ENCODE results near the gene NFX1. TPM values are rescaled to one million over a fixed set of nuclear protein-coding genes. Genes with fewer than 3 reads are reported as not detected.

The NFX1 gene
- total and polyA plus RNA-seq, 8 donors: 11.3 to 46.9 (median 25.5) TPM

- H3K36me3 ChIP-seq: peaks cover 52 to 100% (median 100%) of the 10 kb centered on the region in 4 donors
- H3K27ac ChIP-seq: no peak overlapping the region
- no peaks in the 10 kb centered on the region for H3K4me1 ChIP-seq
- H3K9me3 ChIP-seq: no peaks in the 10 kb centered on the region
- no peaks in the 10 kb centered on the region for H3K27me3 ChIP-seq
- no peak overlapping the region for H3K4me3 ChIP-seq
- DNase-seq: no peak
- 72 to 84% (median 77%) methylated on average over 3 of the region's 3 CpGs for WGBS, 5 donors
- TF ChIP-seq EP300 (IDR thresholded peaks at IDR 0.05) (no peak), CTCF (IDR thresholded peaks at IDR 0.05) (no peak), POLR2A (IDR thresholded peaks at IDR 0.05) (no peak), POLR2AphosphoS5 (IDR thresholded peaks at IDR 0.05) (no peak)
- intact Hi-C loops (cut with DNase I; ENCODE audit: low total_unique reads): no loop called here
These were observed 16.9 kb upstream of the NFX1 start for GRCh38 chr9:33273266-33273971.

- no peak for DNase-seq
- no peak overlapping the region for H3K27ac ChIP-seq
- H3K4me3 ChIP-seq: no peak overlapping the region
- H3K27me3 ChIP-seq: no peaks in the 10 kb centered on the region
- no peaks in the 10 kb centered on the region for H3K4me1 ChIP-seq
- intact Hi-C loops (cut with DNase I; ENCODE audit: low total_unique reads): no loop called here
- no peaks in the 10 kb centered on the region for H3K9me3 ChIP-seq
- TF ChIP-seq POLR2A (IDR thresholded peaks at IDR 0.05) (no peak), POLR2AphosphoS5 (IDR thresholded peaks at IDR 0.05) (no peak), CTCF (IDR thresholded peaks at IDR 0.05) (no peak), EP300 (IDR thresholded peaks at IDR 0.05) (no peak)
- 67 to 100% (median 97%) methylated on average over 2 of the region's 2 CpGs for WGBS, 5 donors
- H3K36me3 ChIP-seq: peaks cover 56 to 100% (median 100%) of the 10 kb centered on the region in 4 donors
These were observed 16.4 kb upstream of the NFX1 start for GRCh38 chr9:33273972-33274328.

GRCh38 chr9:33277484-33277883, 12.8 kb upstream of the NFX1 start:
- TF ChIP-seq POLR2A (IDR thresholded peaks at IDR 0.05) (no peak), CTCF (IDR thresholded peaks at IDR 0.05) (no peak), EP300 (IDR thresholded peaks at IDR 0.05) (no peak), POLR2AphosphoS5 (IDR thresholded peaks at IDR 0.05) (no peak)
- no peaks in the 10 kb centered on the region for H3K9me3 ChIP-seq
- no peak overlapping the region for H3K27ac ChIP-seq
- intact Hi-C loops (cut with DNase I; ENCODE audit: low total_unique reads): no loop called here
- no peak for DNase-seq
- peaks cover 64 to 100% (median 100%) of the 10 kb centered on the region in 4 donors for H3K36me3 ChIP-seq
- no peak overlapping the region for H3K4me3 ChIP-seq
- no peaks in the 10 kb centered on the region for H3K27me3 ChIP-seq
- 90 to 98% (median 97%) methylated on average over 4 of the region's 4 CpGs for WGBS, 5 donors
- H3K4me1 ChIP-seq: no peaks in the 10 kb centered on the region

- no peak for TF ChIP-seq EP300 (IDR thresholded peaks at IDR 0.05)
- no peak for TF ChIP-seq CTCF (IDR thresholded peaks at IDR 0.05)
- no peak for TF ChIP-seq POLR2AphosphoS5 (IDR thresholded peaks at IDR 0.05)
- TF ChIP-seq POLR2A (IDR thresholded peaks at IDR 0.05): no peak
- H3K9me3 ChIP-seq: no peaks in the 10 kb centered on the region
- H3K4me1 ChIP-seq: peaks cover 12 to 29% (median 21%) of the 10 kb centered on the region in 4 donors
- intact Hi-C loops (cut with DNase I; ENCODE audit: low total_unique reads): no loop called here
- 69 to 85% (median 76%) methylated on average over 5 of the region's 5 CpGs for WGBS, 5 donors
- no peak overlapping the region for H3K4me3 ChIP-seq
- no peaks in the 10 kb centered on the region for H3K27me3 ChIP-seq
- no peak overlapping the region for H3K27ac ChIP-seq
- DNase-seq: no peak
- peaks cover 16 to 47% (median 43%) of the 10 kb centered on the region in 4 donors for H3K36me3 ChIP-seq
These were observed 4.8 kb upstream of the NFX1 start for GRCh38 chr9:33285502-33285901.

Data from stomach (tissue), 9 donors.